Gastrocnemius medialis (tissue), 4 donors: ENCODE results near the gene TLE1. TPM values are rescaled to one million over a fixed set of nuclear protein-coding genes. Genes with fewer than 3 reads are reported as not detected.
"Not testable (repeated sequence)": the region's sequence is repeated elsewhere in the genome, so short reads cannot be mapped to it uniquely, and the experiment has no call there.

Experiments used
- ATAC-seq, 2 donors: fragments of 150-250 bp; one replicate each; pipeline ENCODE4 v1.9.1; 2016
- DNase-seq, 2 donors: peaks; one replicate each; pipeline ENCODE4 v3.0.0-alpha.2; 2019
- H3K27ac ChIP-seq, 4 donors: fragments of 200-600 bp; sonication (generic); 1 replicate in 1 of 4; 2 replicates in 3 of 4; pipeline ENCODE4 v1.5.1; 2016 to 2018; ENCODE audit warnings: mild to moderate bottlenecking in 2 of 4, moderate library complexity in 1 of 4
- H3K27me3 ChIP-seq, 3 donors: fragments of 200-600 bp; sonication (generic) in 2 of 3; 1 replicate in 1 of 3; 2 replicates in 2 of 3; pipeline versions ENCODE4 v1.5.1 to v1.6.0; 2016 to 2019; ENCODE audit warnings: mild to moderate bottlenecking in 1 of 3, moderate library complexity in 1 of 3
- H3K36me3 ChIP-seq, 2 donors: fragments of 200-600 bp; sonication (generic) in 1 of 2; one replicate each; pipeline ENCODE4 v1.5.1; 2017 to 2018
- H3K4me1 ChIP-seq, 2 donors: fragments of 200-600 bp; sonication (generic) in 1 of 2; one replicate each; pipeline ENCODE4 v1.5.1; 2016 to 2017; ENCODE audit warnings: mild to moderate bottlenecking in 2 of 2
- H3K4me3 ChIP-seq, 4 donors: fragments of 200-600 bp; sonication (generic) in 3 of 4; 1 replicate in 1 of 4; 2 replicates in 3 of 4; pipeline ENCODE4 v1.5.1; 2016 to 2019; ENCODE audit warnings: mild to moderate bottlenecking in 2 of 4
- H3K9me3 ChIP-seq, 3 donors: fragments of 200-600 bp; sonication (generic) in 2 of 3; 1 replicate in 1 of 3; 2 replicates in 2 of 3; pipeline ENCODE4 v1.5.1; 2016 to 2019
- CTCF ChIP-seq, 5 experiments: fragments of 450-650 bp in 3 of 5; fragments of 200-600 bp in 2 of 5; sonication (generic) in 2 of 5; IDR thresholded peaks in 4 of 5; conservative IDR thresholded peaks in 1 of 5; 1 replicate in 4 of 5; 2 replicates in 1 of 5; pipeline ENCODE4 v1.5.1; 2016 to 2019; ENCODE audit warnings: antibody characterized with exemption in 5 of 5, mild to moderate bottlenecking in 3 of 5, moderate library complexity in 3 of 5
- POLR2A ChIP-seq, 2 donors: fragments of 450-650 bp; IDR thresholded peaks; one replicate each; pipeline ENCODE4 v1.6.1; 2017; ENCODE audit warnings: antibody characterized with exemption in 2 of 2, mild to moderate bottlenecking in 2 of 2, moderate library complexity in 2 of 2
- in situ Hi-C, 4 donors: fragments of 200-750 bp; cut with MboI; loops; one replicate each; pipeline versions ENCODE4 v1.15.0 to v1.8.0; 2017; ENCODE audit warnings: low sequenced_read_pairs in 4 of 4
- intact Hi-C: fragments of 100-400 bp; cut with DNase I; formaldehyde crosslinking; loops from one replicate; pipeline ENCODE4 v1.15.1; 2023; ENCODE audit warnings: low total_unique reads
- total RNA-seq, 4 donors: library from RNA; depleted of rRNA; stranded (reverse); fragments of >200 nt; gene quantifications; one replicate each; pipeline versions ENCODE4 v1.1.0 to v1.2.3, GENCODE V29; 2016

TLE1 gene
- total RNA-seq = 100 to 1,000 TPM in 1 of 4 donors, 10 to 100 TPM in 3; 32.0 to 159 (median 55.4) TPM

GRCh38 chr9:81689343-81690175 is at the start of gene TLE1:
TSS of gene TLE1 (minus strand) at chr9:81689547. CDS start at chr9:81688240, 1,307 bp downstream.
- H3K36me3 ChIP-seq = no peaks in the 10 kb centered on the region
- H3K27ac ChIP-seq = peak within 1 kb of the TSS; percentile 94 to 98 (median 96)
- peaks cover 23 to 28% of the 10 kb centered on the region in 2 donors for H3K4me1 ChIP-seq
- intact Hi-C loops = loop anchor here (1.0 to 10.0 kb wide), 8 partner anchors 77 to 1625 kb away; no protein-coding TSS in a partner anchor
- DNase-seq (peak; percentile 99 to 100), ATAC-seq (peak; percentile 71 to 77)
- in situ Hi-C loops = no loop called here
- no peaks in the 10 kb centered on the region for H3K27me3 ChIP-seq
- H3K9me3 ChIP-seq = no peaks in the 10 kb centered on the region
- H3K4me3 ChIP-seq = peak within 1 kb of the TSS; percentile 74 to 92 (median 86)
- TF ChIP-seq CTCF (IDR thresholded peaks at IDR 0.05 in 4 of 5, conservative IDR thresholded peaks at IDR 0.05 in 1 of 5) = no peak
- peak; percentile 97 to 98 for TF ChIP-seq POLR2A (IDR thresholded peaks at IDR 0.05)

- H3K27me3 ChIP-seq = no peaks in the 10 kb centered on the region
- H3K4me1 ChIP-seq = no peaks in the 10 kb centered on the region
- ATAC-seq (no peak), DNase-seq (no peak)
- intact Hi-C loops = no loop called here
- H3K4me3 ChIP-seq = no peak overlapping the region
- H3K27ac ChIP-seq = no peak overlapping the region
- no peaks in the 10 kb centered on the region for H3K9me3 ChIP-seq
- in situ Hi-C loops = no loop called here
- no peaks in the 10 kb centered on the region for H3K36me3 ChIP-seq
- TF ChIP-seq CTCF (IDR thresholded peaks at IDR 0.05 in 4 of 5, conservative IDR thresholded peaks at IDR 0.05 in 1 of 5) (no peak), POLR2A (IDR thresholded peaks at IDR 0.05) (no peak)
Observed at GRCh38 chr9:81737871-81738507, 48.6 kb upstream of the TLE1 start.

GRCh38 chr9:81730498-81730897 is 41.2 kb upstream of the TLE1 start:
- H3K9me3 ChIP-seq, H3K36me3 ChIP-seq, H3K4me1 ChIP-seq, H3K4me3 ChIP-seq, H3K27me3 ChIP-seq, in situ Hi-C loops, H3K27ac ChIP-seq, ATAC-seq, DNase-seq, intact Hi-C loops: not testable (repeated sequence)

- TF ChIP-seq CTCF (IDR thresholded peaks at IDR 0.05 in 4 of 5, conservative IDR thresholded peaks at IDR 0.05 in 1 of 5) (no peak), POLR2A (IDR thresholded peaks at IDR 0.05) (no peak)
- H3K36me3 ChIP-seq = no peaks in the 10 kb centered on the region
- no peaks in the 10 kb centered on the region for H3K27me3 ChIP-seq
- in situ Hi-C loops = no loop called here
- H3K9me3 ChIP-seq = no peaks in the 10 kb centered on the region
- H3K27ac ChIP-seq = no peak overlapping the region
- H3K4me3 ChIP-seq = no peak overlapping the region
- no peak for DNase-seq
- intact Hi-C loops = no loop called here
- no peak for ATAC-seq
- H3K4me1 ChIP-seq = no peaks in the 10 kb centered on the region
Observed at GRCh38 chr9:81729135-81729534, 39.8 kb upstream of the TLE1 start.

GRCh38 chr9:81724242-81724889 is 35.0 kb upstream of the TLE1 start:
- H3K4me1 ChIP-seq = no peaks in the 10 kb centered on the region

More at GRCh38 chr9:81724242-81724889, 35.0 kb upstream of the TLE1 start:
- DNase-seq (no peak), ATAC-seq (no peak)
- Histone ChIP-seq H3K27me3 (no peaks in the 10 kb centered on the region), H3K36me3 (no peaks in the 10 kb centered on the region), H3K9me3 (no peaks in the 10 kb centered on the region), H3K27ac (no peak overlapping the region), H3K4me3 (no peak overlapping the region)
- in situ Hi-C loops (no loop called here), intact Hi-C loops (no loop called here)
- no peak for TF ChIP-seq CTCF (IDR thresholded peaks at IDR 0.05 in 4 of 5, conservative IDR thresholded peaks at IDR 0.05 in 1 of 5)
- TF ChIP-seq POLR2A (IDR thresholded peaks at IDR 0.05) = no peak
